Measurements from ENCODE around the gene SLC17A2. TPM values are rescaled to one million over a fixed set of nuclear protein-coding genes. Genes with fewer than 3 reads are reported as not detected.

The SLC17A2 gene
- total RNA-seq, 6 experiments from 2014 or later: not detected

GRCh38 chr6:25916789-25917490, 13.6 kb downstream of the SLC17A2 start:
- no peak overlapping the region for H3K4me3 Mint-ChIP-seq
- DNase-seq: no peak
- peaks cover 3% of the 10 kb centered on the region; the same call in 1 of the 2 replicates for H3K27me3 Mint-ChIP-seq (ENCODE audit: insufficient read depth)
- H3K9me3 Mint-ChIP-seq: no peaks in the 10 kb centered on the region
- no peak overlapping the region for H3K27ac Mint-ChIP-seq
- TF ChIP-seq CTCF (IDR thresholded peaks at IDR 0.05): no peak
- no peaks in the 10 kb centered on the region for H3K4me1 Mint-ChIP-seq (ENCODE audit: low read depth)
- H3K36me3 Mint-ChIP-seq (ENCODE audit: low read depth): no peaks in the 10 kb centered on the region

DNA sequence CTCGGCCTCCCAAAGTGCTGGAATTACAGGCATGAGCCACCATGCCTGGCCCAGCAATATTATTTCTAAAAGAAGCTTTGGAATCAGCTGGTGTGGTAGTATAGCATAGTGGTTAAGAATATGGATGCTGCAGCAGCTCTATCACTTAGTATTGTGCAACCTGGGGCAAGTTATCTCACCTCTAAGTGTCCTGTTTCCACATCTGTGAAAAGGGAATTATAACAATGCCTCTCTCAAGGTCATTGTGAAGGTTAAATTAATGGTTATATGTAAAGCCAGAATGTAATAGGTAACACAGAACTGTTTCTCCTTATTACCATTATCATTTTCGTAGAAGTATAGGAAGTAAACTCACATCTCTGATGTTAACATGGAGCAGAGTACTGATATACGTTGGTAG, 14.2 kb downstream of the SLC17A2 start:
- no peak for DNase-seq
- TF ChIP-seq CTCF (IDR thresholded peaks at IDR 0.05): no peak
- H3K4me1 Mint-ChIP-seq (ENCODE audit: low read depth): no peaks in the 10 kb centered on the region
- peaks cover 4% of the 10 kb centered on the region; the same call in 1 of the 2 replicates for H3K27me3 Mint-ChIP-seq (ENCODE audit: insufficient read depth)
- no peak overlapping the region for H3K27ac Mint-ChIP-seq
- H3K36me3 Mint-ChIP-seq (ENCODE audit: low read depth): no peaks in the 10 kb centered on the region
- H3K4me3 Mint-ChIP-seq: no peak overlapping the region
- no peaks in the 10 kb centered on the region for H3K9me3 Mint-ChIP-seq

DNA sequence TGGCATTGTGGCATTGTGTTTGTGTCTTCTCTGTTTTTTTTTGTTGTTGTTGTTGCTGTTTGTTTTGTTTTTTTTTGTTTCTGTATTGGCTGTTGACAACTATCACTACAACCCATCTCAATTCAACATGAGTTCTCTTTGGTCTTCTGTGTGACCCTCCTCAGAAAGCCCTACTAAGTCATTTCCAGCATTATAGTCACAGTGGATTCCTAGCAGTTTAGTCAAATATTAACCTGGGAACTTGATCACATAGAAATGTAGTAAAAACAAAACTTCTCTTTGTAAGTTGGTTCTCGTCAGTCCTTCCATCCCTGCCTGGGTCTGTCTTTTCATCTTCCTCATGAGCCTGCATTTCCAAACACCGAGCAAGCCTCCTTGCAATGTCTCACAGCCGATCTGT, 16.8 kb downstream of the SLC17A2 start:
- Mint-ChIP-seq H3K9me3 (no peaks in the 10 kb centered on the region), H3K36me3 (ENCODE audit: low read depth) (no peaks in the 10 kb centered on the region), H3K27me3 (ENCODE audit: insufficient read depth) (peaks cover 4% of the 10 kb centered on the region), H3K4me3 (no peak overlapping the region), H3K27ac (no peak overlapping the region), H3K4me1 (ENCODE audit: low read depth) (no peaks in the 10 kb centered on the region)
- TF ChIP-seq CTCF (IDR thresholded peaks at IDR 0.05): no peak
- DNase-seq: no peak

- Mint-ChIP-seq H3K27ac (no peak overlapping the region), H3K4me3 (no peak overlapping the region), H3K9me3 (no peaks in the 10 kb centered on the region), H3K4me1 (ENCODE audit: low read depth) (no peaks in the 10 kb centered on the region), H3K27me3 (ENCODE audit: insufficient read depth) (peaks cover 4% of the 10 kb centered on the region), H3K36me3 (ENCODE audit: low read depth) (no peaks in the 10 kb centered on the region)
- TF ChIP-seq CTCF (IDR thresholded peaks at IDR 0.05): no peak
- no peak for DNase-seq
Observed at GRCh38 chr6:25911351-25911750, 19.1 kb downstream of the SLC17A2 start.

DNA sequence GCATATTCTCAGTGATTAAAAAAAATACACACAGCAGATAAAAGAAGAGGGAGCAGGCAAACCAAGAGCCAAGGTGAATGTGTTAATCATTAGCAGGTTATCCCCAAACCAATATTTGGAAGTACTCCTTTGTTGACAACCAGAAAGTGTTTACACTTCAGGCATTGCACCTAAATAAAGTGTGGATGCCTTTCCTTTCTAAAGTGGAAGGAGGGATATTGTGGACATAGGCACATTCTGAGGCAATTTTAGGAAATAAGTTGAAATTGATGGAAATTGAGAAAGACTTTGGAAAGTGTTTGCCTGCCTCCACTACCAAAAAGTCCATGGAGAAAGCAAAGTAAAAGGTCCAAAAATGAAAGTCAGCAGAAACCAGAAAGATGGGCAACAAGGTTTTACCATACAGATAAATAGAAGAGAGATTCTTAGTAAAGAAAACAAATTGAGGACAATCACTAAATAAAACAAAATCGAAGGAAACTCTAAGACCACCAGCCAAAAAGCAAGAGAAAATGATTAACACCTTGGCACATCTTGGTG, 22.9 kb downstream of the SLC17A2 start:
- no peaks in the 10 kb centered on the region for H3K36me3 Mint-ChIP-seq (ENCODE audit: low read depth)
- no peak for TF ChIP-seq CTCF (IDR thresholded peaks at IDR 0.05)
- no peaks in the 10 kb centered on the region for H3K4me1 Mint-ChIP-seq (ENCODE audit: low read depth)
- no peak overlapping the region for H3K27ac Mint-ChIP-seq
- H3K4me3 Mint-ChIP-seq: no peak overlapping the region
- no peaks in the 10 kb centered on the region for H3K9me3 Mint-ChIP-seq
- H3K27me3 Mint-ChIP-seq (ENCODE audit: insufficient read depth): peaks cover 1% of the 10 kb centered on the region
- no peak for DNase-seq
